IPS-20b (cell line): ENCODE results near the gene DTYMK.

Source experiments
- H3K27ac ChIP-seq: one replicate; pipeline ENCODE4 v1.5.1; 2013; ENCODE audit warnings: low read length
- H3K27me3 ChIP-seq: 2 replicates; pipeline ENCODE4 v1.6.1; 2013; ENCODE audit warnings: mild to moderate bottlenecking, low read length, inconsistent platforms; ENCODE audit not compliant: insufficient read depth
- H3K36me3 ChIP-seq: 2 replicates; pipeline ENCODE4 v1.6.1; 2013; ENCODE audit warnings: low read depth, mild to moderate bottlenecking, inconsistent platforms, low read length, moderate library complexity; ENCODE audit not compliant: insufficient read depth
- H3K4me1 ChIP-seq: 2 replicates; pipeline ENCODE4 v1.6.1; 2013; ENCODE audit warnings: mild to moderate bottlenecking, control low read depth, inconsistent platforms, low read length, moderate library complexity; ENCODE audit not compliant: insufficient read depth
- H3K4me3 ChIP-seq: 2 replicates; pipeline ENCODE4 v1.5.1; 2013; ENCODE audit warnings: mild to moderate bottlenecking, low read length, inconsistent platforms
- H3K9ac ChIP-seq: 2 replicates; pipeline ENCODE4 v1.6.1; 2013; ENCODE audit warnings: low read depth, mild to moderate bottlenecking, inconsistent platforms, low read length, moderate library complexity
- H3K9me3 ChIP-seq: 2 replicates; pipeline ENCODE4 v1.6.1; 2013; ENCODE audit warnings: mild to moderate bottlenecking, low read depth, low read length, inconsistent platforms; ENCODE audit not compliant: insufficient read depth

DTYMK gene

DNA sequence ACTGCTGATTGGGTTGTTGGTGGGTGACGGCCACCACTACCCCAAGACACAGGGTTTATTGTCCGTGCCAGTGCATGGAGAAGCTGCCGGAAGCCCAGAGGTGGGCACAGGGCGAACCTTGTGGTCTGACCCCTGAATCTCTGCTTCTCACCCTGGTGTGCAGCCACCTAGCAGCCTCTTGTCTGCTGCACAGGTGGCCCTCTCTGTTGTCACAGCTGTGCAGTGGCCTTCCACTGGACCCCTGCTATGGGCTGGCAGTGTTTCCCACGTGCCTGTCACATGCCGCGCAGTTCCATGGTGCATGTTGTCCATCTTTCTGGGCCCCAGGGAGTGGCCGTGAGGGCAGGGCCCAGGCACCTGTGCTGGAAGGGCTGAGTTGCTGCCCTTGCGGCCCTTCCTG, 33.9 kb downstream of the DTYMK start:
- H3K36me3 ChIP-seq, result peaks cover 56% of the 10 kb centered on the region
- H3K9ac ChIP-seq, result no peak overlapping the region
- peaks cover 10% of the 10 kb centered on the region for H3K4me1 ChIP-seq
- no peak overlapping the region for H3K27ac ChIP-seq
- no peaks in the 10 kb centered on the region for H3K9me3 ChIP-seq
- no peak overlapping the region for H3K4me3 ChIP-seq
- H3K27me3 ChIP-seq, result no peaks in the 10 kb centered on the region

DNA sequence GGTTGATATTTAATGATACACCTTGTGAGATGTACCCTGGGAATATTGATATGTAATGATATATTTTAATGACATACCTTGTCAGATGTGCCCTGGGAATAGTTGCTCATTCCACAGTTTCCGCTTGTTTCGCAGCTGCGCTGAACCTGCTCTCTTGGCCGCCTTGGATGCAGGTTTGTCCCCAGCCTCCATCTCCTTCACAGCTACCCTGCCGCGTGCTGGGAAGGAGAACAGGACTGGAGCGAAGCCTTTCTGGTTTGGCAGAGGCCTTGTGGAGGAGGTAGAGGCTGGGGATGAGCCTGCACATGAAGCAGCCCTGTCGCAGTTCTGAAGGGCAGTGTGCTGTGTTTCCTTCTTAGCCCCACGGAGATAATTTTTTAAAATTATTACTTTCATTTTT, 34.5 kb downstream of the DTYMK start:
- no peaks in the 10 kb centered on the region for H3K9me3 ChIP-seq
- H3K27me3 ChIP-seq, result no peaks in the 10 kb centered on the region
- H3K36me3 ChIP-seq, result peaks cover 56% of the 10 kb centered on the region
- H3K4me3 ChIP-seq, result no peak overlapping the region
- peaks cover 10% of the 10 kb centered on the region for H3K4me1 ChIP-seq
- no peak overlapping the region for H3K9ac ChIP-seq
- no peak overlapping the region for H3K27ac ChIP-seq

DNA sequence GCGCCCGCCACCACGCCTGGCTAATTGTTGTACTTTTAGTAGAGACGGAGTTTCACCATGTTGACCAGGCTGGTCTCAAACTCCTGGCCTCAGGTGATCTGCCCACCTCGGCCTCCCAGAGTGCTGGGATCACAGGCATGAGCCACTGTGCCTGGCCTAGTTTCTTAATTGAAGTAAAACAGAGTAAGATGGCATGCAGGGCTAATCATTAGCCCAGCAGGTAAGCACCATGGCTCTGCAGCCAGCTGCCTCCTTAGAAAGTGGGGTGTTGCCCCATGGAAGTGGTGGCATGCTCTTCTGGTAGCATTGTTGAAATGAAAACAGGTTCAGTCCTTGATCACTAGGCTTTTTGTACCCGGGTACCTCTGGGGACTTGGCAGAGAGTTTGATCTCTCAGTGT, 36.7 kb downstream of the DTYMK start:
- Histone ChIP-seq H3K27ac (no peak overlapping the region), H3K36me3 (peaks cover 39% of the 10 kb centered on the region), H3K9ac (peak overlapping the region; percentile 51; the same call in 1 of the 2 replicates), H3K4me1 (peaks cover 10% of the 10 kb centered on the region), H3K4me3 (no peak overlapping the region), H3K27me3 (no peaks in the 10 kb centered on the region), H3K9me3 (no peaks in the 10 kb centered on the region)

DNA sequence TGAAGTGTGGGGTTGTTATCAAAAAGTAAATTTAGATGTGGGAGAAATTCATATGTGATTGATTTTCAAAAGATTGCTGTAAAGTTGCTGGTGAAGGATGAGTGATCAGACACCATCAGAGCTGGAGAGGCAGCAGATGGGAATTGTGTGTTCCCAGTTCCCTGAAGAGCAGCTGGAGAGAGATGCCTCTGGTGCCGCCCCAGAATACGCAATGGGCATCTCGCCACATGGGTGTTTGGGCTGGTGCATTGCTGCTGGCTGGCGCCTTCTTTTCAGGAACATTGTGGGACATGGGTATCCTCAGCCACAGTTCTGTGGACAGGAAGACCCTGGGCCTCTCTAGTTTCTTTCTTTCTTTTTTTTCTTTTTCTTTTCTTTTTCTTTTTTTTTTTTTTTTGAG, 37.2 kb downstream of the DTYMK start:
- no peaks in the 10 kb centered on the region for H3K27me3 ChIP-seq
- H3K9me3 ChIP-seq, result no peaks in the 10 kb centered on the region
- H3K4me3 ChIP-seq, result no peak overlapping the region
- peaks cover 10% of the 10 kb centered on the region for H3K4me1 ChIP-seq
- no peak overlapping the region for H3K27ac ChIP-seq
- H3K9ac ChIP-seq, result no peak overlapping the region
- H3K36me3 ChIP-seq, result peaks cover 34% of the 10 kb centered on the region

DNA sequence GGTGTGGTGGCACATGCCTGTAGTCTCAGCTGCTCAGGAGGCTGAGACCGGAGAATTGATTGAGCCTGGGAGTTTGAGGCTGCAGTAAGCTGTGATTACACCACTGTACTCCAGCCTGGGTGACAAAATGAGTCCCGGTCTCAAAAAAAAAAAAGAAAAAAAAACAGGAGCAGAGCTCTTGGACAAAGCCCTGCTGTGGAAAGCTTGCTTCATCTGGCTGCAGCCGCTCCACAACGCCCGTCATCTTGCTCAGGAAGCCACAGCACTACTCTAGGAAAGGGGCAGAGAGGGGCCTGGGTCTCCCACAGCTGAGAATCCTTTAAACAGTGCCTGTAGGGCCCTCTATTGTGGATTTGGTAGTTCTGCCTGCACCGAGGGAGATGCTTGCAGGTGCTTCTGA, 38.2 kb downstream of the DTYMK start:
- peaks cover 28% of the 10 kb centered on the region for H3K36me3 ChIP-seq
- peaks cover 10% of the 10 kb centered on the region for H3K4me1 ChIP-seq
- H3K9ac ChIP-seq, result peak overlapping the region; percentile 21; the same call in 1 of the 2 replicates
- no peaks in the 10 kb centered on the region for H3K9me3 ChIP-seq
- no peak overlapping the region for H3K27ac ChIP-seq
- H3K4me3 ChIP-seq, result no peak overlapping the region
- no peaks in the 10 kb centered on the region for H3K27me3 ChIP-seq

DNA sequence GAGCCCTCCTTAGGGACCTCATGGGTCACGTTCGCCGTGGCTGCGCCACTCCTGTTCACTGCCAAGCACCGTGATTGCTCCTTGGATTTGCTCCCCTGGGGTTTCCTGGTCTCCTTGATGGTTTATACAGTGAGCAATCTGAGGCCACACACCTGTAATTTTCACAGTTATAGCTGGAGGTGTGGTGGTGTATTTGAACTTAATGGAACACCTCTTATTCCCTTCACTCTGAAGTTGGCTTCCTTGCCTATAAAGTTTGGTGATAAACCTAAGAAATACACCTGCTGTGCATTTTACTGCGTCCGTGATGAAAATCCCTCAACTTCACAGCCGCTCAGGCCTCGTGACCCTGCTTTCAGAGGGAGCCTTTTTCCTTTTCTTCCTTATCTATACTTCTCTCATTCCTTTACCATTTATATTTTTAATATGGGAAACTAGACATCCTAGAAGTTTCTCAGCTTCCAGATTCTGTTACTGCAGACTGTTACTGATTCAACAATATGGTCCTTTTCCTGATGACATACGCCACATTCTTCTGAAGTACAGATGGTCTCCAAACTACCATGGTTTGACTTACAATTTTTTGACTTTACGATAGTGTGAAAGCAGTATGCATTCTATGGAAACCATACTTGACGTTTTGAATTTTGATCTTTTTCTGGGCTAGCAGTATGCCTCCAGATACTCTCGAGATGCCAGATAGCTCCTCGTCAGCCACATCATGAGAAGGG, 40.5 kb downstream of the DTYMK start:
- H3K27ac ChIP-seq, result no peak overlapping the region
- peaks cover 4% of the 10 kb centered on the region for H3K36me3 ChIP-seq
- peaks cover 13% of the 10 kb centered on the region for H3K4me1 ChIP-seq
- no peaks in the 10 kb centered on the region for H3K9me3 ChIP-seq
- no peak overlapping the region for H3K4me3 ChIP-seq
- no peaks in the 10 kb centered on the region for H3K27me3 ChIP-seq
- no peak overlapping the region for H3K9ac ChIP-seq

DNA sequence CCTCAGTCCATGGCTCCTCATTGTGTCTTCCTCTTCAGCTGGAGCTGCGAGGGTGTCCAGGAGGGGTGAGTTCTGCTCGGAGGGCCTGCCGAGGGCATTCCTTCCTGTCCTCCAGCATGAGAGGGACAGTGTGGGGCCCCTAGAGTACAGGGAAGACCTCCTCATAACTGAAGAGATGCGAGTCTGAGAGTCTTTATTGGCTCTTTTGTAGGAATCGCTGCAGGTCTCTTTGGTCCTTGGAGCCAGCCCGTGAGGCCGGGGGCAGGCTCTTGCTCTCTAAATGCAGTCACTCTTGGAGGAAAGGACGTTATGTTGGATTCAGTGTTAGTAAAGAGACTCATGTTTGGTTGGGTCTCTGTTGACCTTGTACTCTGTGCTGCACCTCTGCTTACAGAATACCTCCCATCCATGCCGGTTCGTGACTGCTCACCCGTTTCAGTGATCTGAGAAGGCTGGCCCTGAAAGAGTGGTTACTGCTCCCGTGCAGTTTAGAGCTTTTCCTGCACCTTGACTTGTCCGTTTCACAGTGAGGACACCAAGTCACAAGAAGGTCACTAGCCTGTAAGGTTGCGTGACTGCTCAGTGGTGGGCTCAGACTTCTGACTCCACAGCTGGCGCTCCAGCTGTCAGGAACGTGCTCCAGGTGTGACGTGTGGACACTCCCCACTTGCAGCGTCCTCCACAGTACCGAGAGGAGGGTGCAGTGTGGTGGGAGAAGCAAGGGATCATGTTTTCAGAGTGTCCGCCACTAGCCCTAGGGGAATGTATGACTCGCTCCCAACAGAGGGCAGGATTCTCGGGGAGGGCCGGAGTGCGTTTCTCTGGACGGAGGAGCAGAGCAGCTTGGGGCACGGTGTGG, 41.3 kb downstream of the DTYMK start:
- Histone ChIP-seq H3K4me3 (no peak overlapping the region), H3K27me3 (no peaks in the 10 kb centered on the region), H3K36me3 (peaks cover 3% of the 10 kb centered on the region), H3K27ac (no peak overlapping the region), H3K9ac (no peak overlapping the region), H3K4me1 (peaks cover 7% of the 10 kb centered on the region), H3K9me3 (no peaks in the 10 kb centered on the region)

DNA sequence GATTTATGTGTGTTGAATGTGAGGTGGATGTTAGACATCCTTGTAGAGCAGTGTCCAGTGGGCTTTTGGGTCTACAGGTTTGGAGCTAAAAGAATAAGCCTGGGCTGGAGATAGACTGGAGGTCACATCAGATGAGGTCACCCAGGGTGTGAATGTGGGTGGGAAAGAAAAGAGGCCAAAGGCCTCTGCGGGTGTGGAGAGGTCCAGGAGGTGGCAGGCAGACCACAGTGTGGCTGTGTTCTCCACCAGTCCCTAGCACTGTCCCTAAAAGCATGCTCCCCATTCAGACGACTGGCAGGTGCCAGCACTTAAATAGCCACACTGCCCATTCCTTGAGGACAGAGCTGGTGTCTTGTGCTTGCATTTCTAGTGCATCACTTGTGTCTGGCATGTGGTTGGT, 45.0 kb downstream of the DTYMK start:
- Histone ChIP-seq H3K27ac (no peak overlapping the region), H3K4me3 (no peak overlapping the region), H3K36me3 (peaks cover 16% of the 10 kb centered on the region), H3K9me3 (no peaks in the 10 kb centered on the region; the same call in 1 of the 2 replicates), H3K4me1 (peaks cover 3% of the 10 kb centered on the region), H3K27me3 (no peaks in the 10 kb centered on the region), H3K9ac (no peak overlapping the region)

DNA sequence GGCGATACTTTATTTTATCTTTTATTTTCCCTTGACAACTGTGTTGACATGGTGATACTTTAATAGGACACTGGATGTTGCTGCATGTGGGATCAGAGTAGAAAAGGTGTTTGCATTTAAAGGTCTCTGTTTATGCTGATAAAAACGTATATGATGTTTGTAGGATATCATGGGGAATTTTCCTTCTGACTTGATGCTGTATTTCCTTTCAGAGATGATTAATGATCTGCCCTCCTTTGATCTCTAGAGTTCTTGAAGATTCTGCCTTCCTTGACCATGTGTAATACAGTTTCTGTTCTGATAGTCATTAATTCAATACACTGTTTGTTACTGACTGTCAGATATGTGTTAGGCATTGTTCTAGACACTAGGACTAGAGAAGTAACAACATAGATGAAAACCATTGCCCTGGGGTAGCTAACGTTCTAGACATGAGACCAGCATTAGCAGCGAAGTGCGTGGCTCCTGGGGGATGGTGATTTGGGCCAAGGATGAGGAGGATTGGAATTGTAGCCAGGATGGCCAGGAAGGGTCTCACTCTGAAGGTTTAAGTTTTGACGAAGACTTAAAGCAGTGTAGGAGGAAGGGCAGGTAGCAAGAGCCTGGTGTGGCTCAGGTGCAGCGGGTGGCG, 46.3 kb downstream of the DTYMK start:
- Histone ChIP-seq H3K36me3 (peaks cover 16% of the 10 kb centered on the region; the same call in 1 of the 2 replicates), H3K9ac (no peak overlapping the region; the same call in 1 of the 2 replicates), H3K27me3 (no peaks in the 10 kb centered on the region), H3K27ac (no peak overlapping the region), H3K9me3 (no peaks in the 10 kb centered on the region; the same call in 1 of the 2 replicates), H3K4me1 (peaks cover 3% of the 10 kb centered on the region), H3K4me3 (no peak overlapping the region)

DNA sequence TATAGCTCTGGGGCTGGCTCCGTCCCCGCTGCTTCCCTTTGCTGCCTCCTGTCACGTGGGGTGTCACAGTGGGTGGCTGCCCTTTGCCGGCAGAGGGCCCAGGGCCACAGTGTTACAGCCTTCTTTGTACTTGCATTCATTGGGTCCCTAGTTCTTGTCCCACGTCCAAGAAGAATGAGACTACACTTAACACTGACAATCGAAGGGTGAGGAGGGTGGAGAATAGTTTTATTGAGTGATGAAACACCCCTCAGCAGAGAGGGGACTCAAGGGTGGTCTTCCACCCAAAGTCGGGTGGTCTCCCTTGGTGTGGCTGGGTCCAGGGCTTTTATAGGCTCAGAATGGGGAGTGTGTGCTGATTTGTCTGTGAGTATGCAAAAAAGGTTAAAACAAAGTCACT, 47.2 kb downstream of the DTYMK start:
- Histone ChIP-seq H3K36me3 (peaks cover 17% of the 10 kb centered on the region; the same call in 1 of the 2 replicates), H3K27ac (no peak overlapping the region), H3K9ac (no peak overlapping the region), H3K4me3 (no peak overlapping the region), H3K4me1 (peaks cover 3% of the 10 kb centered on the region), H3K27me3 (no peaks in the 10 kb centered on the region), H3K9me3 (no peaks in the 10 kb centered on the region; the same call in 1 of the 2 replicates)

DNA sequence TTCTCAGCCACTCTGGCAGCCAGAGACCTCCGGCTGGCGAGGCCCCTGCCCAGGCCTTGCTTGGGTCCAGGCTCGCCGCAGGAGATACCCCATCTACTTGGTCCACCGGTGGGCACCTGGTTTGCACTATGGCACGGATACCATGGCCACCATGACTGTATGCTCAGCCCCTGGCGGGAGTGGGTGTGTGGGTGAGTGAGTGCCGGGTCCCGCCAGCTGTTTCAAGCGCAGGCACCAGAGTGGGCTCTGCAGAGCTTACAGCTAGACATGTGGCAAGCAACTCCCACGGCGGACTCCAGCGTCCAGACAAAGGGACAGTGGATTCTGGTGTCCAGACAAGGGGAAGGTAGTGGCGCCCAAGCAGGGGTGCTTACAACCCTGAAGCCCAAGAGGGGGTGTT, 47.7 kb downstream of the DTYMK start:
- Histone ChIP-seq H3K4me3 (peak overlapping the region; percentile 98), H3K27me3 (no peaks in the 10 kb centered on the region), H3K9me3 (no peaks in the 10 kb centered on the region; the same call in 1 of the 2 replicates), H3K36me3 (peaks cover 21% of the 10 kb centered on the region; the same call in 1 of the 2 replicates), H3K4me1 (peaks cover 3% of the 10 kb centered on the region), H3K9ac (no peak overlapping the region), H3K27ac (no peak overlapping the region)
